Keratinocyte (primary cell): ENCODE data around the gene JMJD1C. TPM values are rescaled to one million over a fixed set of nuclear protein-coding genes. Genes with fewer than 3 reads are reported as not detected.
A peak's percentile ranks its signal among the peaks of the same experiment; 100 is the strongest.

Experiments
- DNase-seq: peaks from one replicate; pipeline ENCODE4 v3.0.0-alpha.2; 2011; ENCODE audit warnings: low read depth, missing footprints, low spot score
- FAIRE-seq: peaks from 2 replicates; lab custom pipeline; 2011; peaks lifted over from hg19 to GRCh38; lab: Jason Lieb, UNC
- H2AFZ ChIP-seq: 2 replicates; pipeline ENCODE4 v1.6.0; 2012; ENCODE audit warnings: low read length, control low read depth, inconsistent platforms; ENCODE audit not compliant: control insufficient read depth
- H3K27ac ChIP-seq: 2 replicates; pipeline ENCODE4 v1.5.1; 2011; ENCODE audit warnings: low read length; ENCODE audit not compliant: control insufficient read depth, insufficient read depth
- H3K27me3 ChIP-seq: 3 replicates; pipeline ENCODE4 v1.6.0; 2011; ENCODE audit warnings: low read length; ENCODE audit not compliant: control insufficient read depth, insufficient read depth; ENCODE audit errors: extremely low read depth
- H3K36me3 ChIP-seq, 2 experiments: 2 replicates in 1 of 2; 3 replicates in 1 of 2; pipeline ENCODE4 v1.5.1; 2011; ENCODE audit warnings: low read length in 2 of 2, mild to moderate bottlenecking in 1 of 2; ENCODE audit not compliant: control insufficient read depth in 2 of 2, insufficient read depth in 2 of 2; ENCODE audit errors: extremely low read depth in 1 of 2
- H3K4me1 ChIP-seq: 3 replicates; pipeline ENCODE4 v1.5.1; 2011; ENCODE audit warnings: low read length; ENCODE audit not compliant: control insufficient read depth, insufficient read depth; ENCODE audit errors: extremely low read depth
- H3K4me2 ChIP-seq: 3 replicates; pipeline ENCODE4 v1.6.0; 2011; ENCODE audit warnings: low read depth, low read length; ENCODE audit not compliant: control insufficient read depth, insufficient read depth; ENCODE audit errors: extremely low read depth
- H3K4me3 ChIP-seq, 3 experiments: fragments of 200-600 bp in 1 of 3; sonication (generic) in 1 of 3; 2 replicates in 2 of 3; 3 replicates in 1 of 3; pipeline ENCODE4 v1.5.1; 2011 to 2016; ENCODE audit warnings: low read length in 3 of 3, mild to moderate bottlenecking in 3 of 3, control low read depth in 2 of 3, inconsistent platforms in 1 of 3, low read depth in 1 of 3, mixed read lengths in 1 of 3, mixed run types in 1 of 3, moderate library complexity in 1 of 3; ENCODE audit not compliant: control insufficient read depth in 2 of 3, insufficient read depth in 2 of 3; ENCODE audit errors: extremely low read depth in 1 of 3
- H3K79me2 ChIP-seq: 2 replicates; pipeline ENCODE4 v1.6.0; 2012; ENCODE audit warnings: low read length; ENCODE audit not compliant: control insufficient read depth, insufficient read depth
- H3K9ac ChIP-seq: 3 replicates; pipeline ENCODE4 v1.6.0; 2011; ENCODE audit warnings: low read length; ENCODE audit not compliant: control insufficient read depth, insufficient read depth; ENCODE audit errors: extremely low read depth
- H3K9me1 ChIP-seq: 3 replicates; pipeline ENCODE4 v1.6.0; 2011; ENCODE audit warnings: low read length; ENCODE audit not compliant: control insufficient read depth, insufficient read depth; ENCODE audit errors: extremely low read depth
- H3K9me3 ChIP-seq: 2 replicates; pipeline ENCODE4 v1.5.1; 2012; ENCODE audit warnings: low read depth, low read length; ENCODE audit not compliant: control insufficient read depth
- H4K20me1 ChIP-seq: 3 replicates; pipeline ENCODE4 v1.6.0; 2011; ENCODE audit warnings: low read length; ENCODE audit not compliant: control insufficient read depth, insufficient read depth; ENCODE audit errors: extremely low read depth
- EZH2 ChIP-seq: IDR thresholded peaks from one replicate; pipeline ENCODE4 v1.6.1; 2012; ENCODE audit warnings: inconsistent platforms, mild to moderate bottlenecking, low read length, moderate library complexity
- dilution Hi-C: fragments of 300-500 bp; cut with MboI; formaldehyde crosslinking; loops from one replicate; pipeline ENCODE4 v1.7.0; 2020; ENCODE audit warnings: low sequenced_read_pairs; ENCODE audit not compliant: extremely low pct_ligation_motif_present
- polyA plus RNA-seq, 5 experiments: library from polyadenylated mRNA; depleted of rRNA in 3 of 5; stranded (reverse) in 3 of 5; stranded (forward) in 1 of 5; unstranded in 1 of 5; fragments of >200 nt; gene quantifications; 1 replicate in 1 of 5; 2 replicates in 3 of 5; 3 replicates in 1 of 5; pipeline versions ENCODE4 v1.2.1 to v1.2.3, GENCODE V29; 2011 to 2012; ENCODE audit warnings: missing spikeins in 2 of 5, low read depth in 1 of 5, low replicate concordance in 1 of 5
- TF ChIP-seq, protein P1 (sequence below), 3 experiments: IDR thresholded peaks in 1 of 3; conservative IDR thresholded peaks in 1 of 3; optimal IDR thresholded peaks in 1 of 3; 2 replicates in 2 of 3; 3 replicates in 1 of 3; pipeline versions ENCODE3 to v1.5.1; 2011; ENCODE audit warnings: low read length in 3 of 3, mild to moderate bottlenecking in 3 of 3, moderate library complexity in 2 of 3, control low read depth in 1 of 3, inconsistent platforms in 1 of 3; ENCODE audit not compliant: insufficient read depth in 2 of 3; ENCODE audit errors: extremely low read depth in 1 of 3

The JMJD1C gene
- polyA plus RNA-seq, 1 donor (not counting 4 experiments of a cell fraction or from before 2014, with no cell fraction given), result 38.2 TPM

DNA sequence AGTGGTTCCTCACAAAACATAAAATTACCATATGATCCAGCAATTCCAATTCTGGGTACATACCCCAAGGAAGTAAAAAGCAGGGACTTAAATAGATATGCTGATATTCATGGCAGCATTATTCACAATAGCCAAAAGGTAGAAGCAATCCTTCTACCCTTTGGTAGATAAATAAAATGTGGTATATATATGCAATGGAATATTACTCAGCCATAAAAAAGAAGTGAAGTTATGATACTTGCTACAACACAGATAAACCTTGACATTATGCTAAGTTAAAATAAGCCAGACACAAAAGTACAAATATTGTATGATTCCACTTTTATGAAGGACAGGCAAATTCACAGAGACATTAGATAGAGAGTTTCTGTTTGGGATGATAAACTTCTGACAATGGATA, 13.3 kb downstream of the JMJD1C start:
- H3K4me3 ChIP-seq, result no peak overlapping the region
- TF ChIP-seq EZH2, result no peak
- TF ChIP-seq, protein P1, sequence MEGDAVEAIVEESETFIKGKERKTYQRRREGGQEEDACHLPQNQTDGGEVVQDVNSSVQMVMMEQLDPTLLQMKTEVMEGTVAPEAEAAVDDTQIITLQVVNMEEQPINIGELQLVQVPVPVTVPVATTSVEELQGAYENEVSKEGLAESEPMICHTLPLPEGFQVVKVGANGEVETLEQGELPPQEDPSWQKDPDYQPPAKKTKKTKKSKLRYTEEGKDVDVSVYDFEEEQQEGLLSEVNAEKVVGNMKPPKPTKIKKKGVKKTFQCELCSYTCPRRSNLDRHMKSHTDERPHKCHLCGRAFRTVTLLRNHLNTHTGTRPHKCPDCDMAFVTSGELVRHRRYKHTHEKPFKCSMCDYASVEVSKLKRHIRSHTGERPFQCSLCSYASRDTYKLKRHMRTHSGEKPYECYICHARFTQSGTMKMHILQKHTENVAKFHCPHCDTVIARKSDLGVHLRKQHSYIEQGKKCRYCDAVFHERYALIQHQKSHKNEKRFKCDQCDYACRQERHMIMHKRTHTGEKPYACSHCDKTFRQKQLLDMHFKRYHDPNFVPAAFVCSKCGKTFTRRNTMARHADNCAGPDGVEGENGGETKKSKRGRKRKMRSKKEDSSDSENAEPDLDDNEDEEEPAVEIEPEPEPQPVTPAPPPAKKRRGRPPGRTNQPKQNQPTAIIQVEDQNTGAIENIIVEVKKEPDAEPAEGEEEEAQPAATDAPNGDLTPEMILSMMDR (optimal IDR thresholded peaks at IDR 0.05 in 1 of 3, IDR thresholded peaks at IDR 0.05 in 1 of 3, conservative IDR thresholded peaks at IDR 0.05 in 1 of 3; ENCODE audit: extremely low read depth in 1 of 3, insufficient read depth in 2 of 3, low read length in 3 of 3), result no peak
- FAIRE-seq (no peak), DNase-seq (no peak)
- no peaks in the 10 kb centered on the region for H3K9me3 ChIP-seq
- no peaks in the 10 kb centered on the region for H3K27me3 ChIP-seq
- H3K36me3 ChIP-seq, result no peaks in the 10 kb centered on the region
- H3K27ac ChIP-seq, result no peak overlapping the region
- peaks cover 3% of the 10 kb centered on the region for H3K4me1 ChIP-seq
- H3K9ac ChIP-seq, result no peak overlapping the region
- H3K79me2 ChIP-seq, result peaks cover 72% of the 10 kb centered on the region
- no peaks in the 10 kb centered on the region for H3K9me1 ChIP-seq
- no peak overlapping the region for H2AFZ ChIP-seq
- dilution Hi-C loops, result no loop called here
- no peaks in the 10 kb centered on the region for H4K20me1 ChIP-seq
- H3K4me2 ChIP-seq, result no peak overlapping the region

DNA sequence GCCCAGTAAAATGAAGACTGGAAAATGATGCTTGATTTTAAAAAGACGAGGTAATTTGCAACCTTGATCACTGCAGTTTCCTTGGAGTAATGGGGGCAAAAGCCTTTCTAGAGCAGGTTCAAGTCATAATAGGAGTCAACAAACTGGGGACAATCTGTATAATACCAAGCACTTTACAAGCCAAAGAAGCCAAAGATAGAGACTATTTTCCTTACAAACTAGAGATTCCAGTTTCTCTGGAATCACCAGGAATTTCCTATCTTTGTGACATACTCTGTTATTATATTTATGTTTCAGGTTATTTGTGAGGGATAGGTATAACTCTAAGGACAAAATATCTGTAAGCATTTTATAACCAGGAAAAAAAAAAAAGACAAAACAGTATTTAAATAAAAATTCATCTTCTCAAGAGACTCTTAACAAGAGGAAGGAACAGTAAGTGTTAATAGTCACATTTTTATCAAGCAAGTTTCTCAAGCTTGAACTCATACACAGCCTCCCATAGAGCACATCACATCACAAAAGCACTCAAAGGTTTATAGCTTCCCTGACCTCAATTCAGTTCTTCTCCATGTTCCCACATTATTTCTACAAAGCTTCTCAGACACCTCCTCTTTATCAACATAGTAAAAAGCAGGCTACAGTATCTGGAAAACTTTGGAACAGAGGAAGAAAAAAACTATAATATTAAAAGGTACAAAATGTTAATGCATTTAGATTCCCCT, 18.9 kb downstream of the JMJD1C start:
- peak; percentile 57 for FAIRE-seq

More for the DNA sequence above, 18.9 kb downstream of the JMJD1C start:
- Histone ChIP-seq H3K36me3 (peaks cover 0 to 2% of the 10 kb centered on the region in 2 experiments), H3K4me1 (no peaks in the 10 kb centered on the region), H3K4me2 (no peak overlapping the region), H3K27ac (no peak overlapping the region), H3K9me3 (no peaks in the 10 kb centered on the region), H3K4me3 (no peak overlapping the region), H3K27me3 (no peaks in the 10 kb centered on the region), H3K79me2 (peaks cover 75% of the 10 kb centered on the region), H3K9ac (no peak overlapping the region), H3K9me1 (no peaks in the 10 kb centered on the region), H2AFZ (no peak overlapping the region), H4K20me1 (no peaks in the 10 kb centered on the region)
- DNase-seq, result no peak
- TF ChIP-seq, protein P1 (optimal IDR thresholded peaks at IDR 0.05 in 1 of 3, IDR thresholded peaks at IDR 0.05 in 1 of 3, conservative IDR thresholded peaks at IDR 0.05 in 1 of 3; ENCODE audit: extremely low read depth in 1 of 3, insufficient read depth in 2 of 3, low read length in 3 of 3), result no peak
- no peak for TF ChIP-seq EZH2
- dilution Hi-C loops, result no loop called here
